Heart left ventricle (tissue), 13 donors: ENCODE measurements around the gene SRBD1.

Source experiments
- CTCF ChIP-seq, 12 donors: fragments of 200-600 bp; sonication (generic) in 4 of 12; IDR thresholded peaks; one replicate each; pipeline versions ENCODE4 v1.5.0 to v1.8.0; 2018 to 2022; ENCODE audit warnings: antibody characterized with exemption in 12 of 12, mild to moderate bottlenecking in 5 of 12
- POLR2A ChIP-seq, 2 donors: fragments of 450-650 bp; IDR thresholded peaks; one replicate each; pipeline ENCODE4 v1.6.1; 2017; ENCODE audit warnings: antibody characterized with exemption in 2 of 2, mild to moderate bottlenecking in 2 of 2, moderate library complexity in 2 of 2
- donor health status: ischemic (EF 13 %, LVEDD 7.1; RV severe dilation, severe dysfunction).
- donor health status: DM: no; HTN: yes; CAD: no.
- donor health status: DM: no; HTN: no; CAD: no.
- donor health status: ischemic (EF 25% LVEDD 6.9; RV normal size, moderate dysfunction).
- donor health status: ischemic (EF 25% LVEDD 5.7; RV mildly dilated, moderate dysfunction).
- donor health status: ischemic (EF 35%, LVEDD 5.7; RV mildly dilated, moderate dysfunction).
- donor health status: nonischemic (EF 11% LVEDD 7.7; RV severe dilation, severe dysfunction).
- donor health status: DM: yes; HTN: yes; CAD: no.
- donor health status: PGD.
- donor health status: ischemic (EF 29% LVEDD 5.4; RV normal size, mild dysfunction).
- donor health status: nonischemic (EF 23%, LVEDD 6.1; RV moderate dilation, normal function).

GRCh38 chr2:45533771-45534170, 77.3 kb downstream of the SRBD1 start:
- TF ChIP-seq CTCF (IDR thresholded peaks at IDR 0.05) (no peak), POLR2A (IDR thresholded peaks at IDR 0.05) (no peak)
